GM21529 (cell line): Measurements from ENCODE around the gene STXBP2.
A peak's percentile ranks its signal among the peaks of the same experiment; 100 is the strongest.

Source experiments
- ATAC-seq: cut with Tn5 transposase; IDR thresholded peaks from one replicate; pipeline ENCODE4 v1.9.1; 2021; ENCODE audit not compliant: unreplicated experiment

Gene STXBP2

DNA sequence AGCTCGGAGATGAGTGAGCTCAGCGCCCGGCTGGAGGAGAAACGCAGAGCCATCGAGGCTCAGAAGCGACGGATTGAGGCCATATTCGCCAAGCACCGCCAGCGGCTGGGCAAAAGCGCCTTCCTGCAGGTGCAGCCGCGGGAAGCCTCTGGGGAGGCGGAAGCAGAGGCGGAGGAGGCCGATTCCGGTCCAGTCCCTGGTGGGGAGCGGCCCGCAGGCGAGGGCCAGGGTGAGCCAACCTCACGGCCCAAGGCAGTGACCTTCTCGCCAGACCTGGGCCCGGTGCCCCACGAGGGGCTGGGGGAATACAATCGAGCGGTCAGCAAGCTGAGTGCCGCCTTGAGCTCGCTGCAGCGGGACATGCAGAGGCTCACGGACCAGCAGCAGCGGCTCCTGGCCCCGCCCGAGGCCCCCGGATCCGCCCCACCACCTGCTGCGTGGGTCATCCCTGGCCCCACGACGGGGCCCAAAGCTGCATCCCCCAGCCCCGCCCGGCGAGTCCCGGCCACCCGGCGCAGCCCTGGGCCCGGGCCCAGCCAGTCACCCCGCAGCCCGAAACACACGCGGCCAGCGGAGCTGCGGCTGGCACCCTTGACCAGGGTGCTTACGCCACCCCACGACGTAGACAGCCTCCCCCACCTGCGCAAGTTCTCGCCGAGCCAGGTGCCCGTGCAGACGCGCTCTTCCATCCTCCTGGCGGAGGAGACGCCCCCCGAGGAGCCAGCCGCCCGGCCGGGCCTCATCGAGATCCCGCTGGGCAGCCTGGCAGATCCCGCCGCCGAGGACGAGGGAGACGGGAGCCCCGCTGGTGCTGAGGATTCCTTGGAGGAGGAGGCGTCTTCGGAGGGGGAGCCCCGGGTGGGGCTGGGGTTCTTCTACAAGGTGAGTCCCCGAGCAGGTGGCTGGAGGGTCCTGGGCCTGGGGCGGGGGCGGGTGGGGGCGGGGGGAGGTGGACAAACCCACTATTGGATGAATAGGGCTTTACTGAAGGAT is 24.3 kb upstream of the STXBP2 start:
- no peak for ATAC-seq

DNA sequence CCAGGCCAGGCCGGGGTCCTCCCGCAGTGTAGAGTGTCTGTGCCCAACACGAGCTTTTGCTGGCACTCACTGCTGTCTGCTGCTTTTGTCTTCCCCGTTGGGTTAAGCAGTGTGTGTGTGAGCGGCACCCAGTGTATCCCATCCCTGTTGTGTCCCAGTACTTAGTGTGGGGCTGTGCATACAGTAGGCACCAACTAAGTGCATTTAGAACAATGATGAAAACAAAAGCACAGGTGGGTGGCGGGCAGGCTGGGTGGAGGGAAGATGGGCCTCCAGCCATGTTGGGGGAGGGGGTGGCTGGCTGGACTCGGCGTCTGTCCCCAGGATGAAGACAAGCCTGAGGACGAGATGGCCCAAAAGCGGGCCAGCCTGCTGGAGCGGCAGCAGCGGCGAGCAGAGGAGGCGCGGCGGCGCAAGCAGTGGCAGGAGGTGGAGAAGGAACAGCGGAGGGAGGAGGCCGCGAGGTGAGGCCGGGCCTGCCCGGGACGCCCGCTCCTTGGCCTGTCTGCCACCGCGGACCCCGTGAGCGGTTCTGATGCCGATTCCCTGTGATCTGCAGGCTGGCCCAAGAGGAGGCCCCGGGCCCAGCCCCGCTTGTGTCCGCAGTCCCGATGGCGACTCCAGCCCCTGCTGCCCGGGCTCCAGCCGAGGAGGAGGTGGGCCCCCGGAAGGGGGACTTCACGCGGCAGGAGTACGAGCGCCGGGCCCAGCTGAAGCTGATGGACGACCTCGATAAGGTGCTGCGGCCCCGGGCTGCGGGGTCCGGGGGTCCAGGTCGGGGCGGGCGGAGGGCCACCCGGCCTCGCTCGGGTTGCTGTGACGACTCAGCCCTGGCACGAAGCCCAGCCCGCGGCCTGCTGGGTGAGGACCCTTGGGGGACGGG is 21.8 kb upstream of the STXBP2 start:
- no peak for ATAC-seq

- no peak for ATAC-seq
Observed at GRCh38 chr19:7617172-7617571, 19.7 kb upstream of the STXBP2 start.

- ATAC-seq, result no peak
Observed at GRCh38 chr19:7617735-7618134, 19.2 kb upstream of the STXBP2 start.

GRCh38 chr19:7618348-7618747 is 18.6 kb upstream of the STXBP2 start:
- no peak for ATAC-seq

DNA sequence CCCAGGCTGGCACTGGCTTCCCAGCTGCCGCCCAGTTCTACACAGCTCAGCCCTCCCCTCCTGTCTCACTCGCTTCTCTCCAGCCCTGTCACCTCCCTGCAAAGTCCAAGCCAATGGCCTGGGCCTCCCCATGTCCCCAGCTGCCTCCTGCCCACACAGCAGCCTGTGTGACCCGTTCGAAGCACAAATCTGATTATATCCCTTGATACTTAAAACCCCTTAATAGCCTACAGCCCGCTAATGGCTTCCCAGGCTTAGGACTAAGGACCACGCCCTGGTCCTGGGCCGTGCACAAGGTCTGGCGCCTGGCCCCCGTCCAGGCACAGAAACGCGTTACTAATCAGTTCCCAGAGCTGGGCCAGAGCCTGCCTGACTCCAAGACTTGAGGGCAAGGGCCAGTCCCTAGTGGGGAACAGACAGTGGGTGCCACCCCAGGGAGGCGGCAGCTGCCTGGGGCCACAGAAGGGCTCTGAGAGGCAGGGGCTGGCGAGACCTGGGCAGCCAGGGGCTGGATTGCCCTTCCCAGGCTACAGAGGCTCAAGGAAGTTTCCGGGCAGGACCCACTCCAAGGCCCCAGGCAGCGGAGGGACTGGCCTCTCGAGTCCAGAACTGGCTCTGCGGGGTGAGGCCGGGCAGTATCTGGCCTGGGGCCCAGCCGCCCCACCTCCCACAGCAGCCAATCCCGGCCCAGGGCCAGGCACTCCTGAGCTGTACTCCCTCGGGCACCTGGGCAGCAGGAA is 18.0 kb upstream of the STXBP2 start:
- ATAC-seq, result no peak

DNA sequence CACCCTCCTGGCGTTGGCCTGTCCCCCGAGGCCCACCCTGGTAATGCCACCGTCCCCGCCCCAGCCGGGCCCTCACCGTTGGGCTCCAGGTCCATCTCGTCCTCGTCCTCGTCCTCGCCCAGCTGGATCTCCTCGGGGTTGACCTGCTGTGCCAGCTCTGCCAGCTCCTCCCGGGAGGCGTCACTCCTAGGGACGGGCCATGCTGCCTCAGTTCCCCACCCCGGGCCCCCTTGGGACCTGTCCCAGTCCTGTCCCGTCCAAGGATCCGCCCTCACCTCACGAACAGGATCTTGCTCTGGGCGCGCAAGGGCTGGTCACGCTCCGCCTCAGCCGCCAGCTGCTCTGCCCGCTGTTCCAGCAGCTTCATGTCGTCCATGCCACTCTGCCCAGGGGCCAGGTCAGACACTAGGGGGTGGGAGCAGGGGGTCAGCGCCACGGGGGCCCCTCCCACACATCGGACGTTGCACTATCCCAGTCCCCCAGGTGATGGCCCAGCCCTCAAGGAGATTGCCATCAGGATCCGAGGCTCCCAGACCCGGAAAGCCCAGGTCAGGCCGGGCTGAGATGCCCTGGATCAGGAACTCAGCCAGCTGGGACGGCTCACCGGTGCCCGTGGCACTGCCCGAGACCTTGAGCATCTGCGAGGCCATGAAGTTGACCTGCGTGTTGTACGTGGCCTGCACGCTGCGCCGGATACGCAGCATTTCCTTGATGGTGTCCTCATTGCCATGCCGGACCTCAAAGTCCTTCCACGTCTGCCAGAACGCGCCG is 17.1 kb upstream of the STXBP2 start:
- no peak for ATAC-seq

GRCh38 chr19:7620442-7621412 is 16.2 kb upstream of the STXBP2 start:
- no peak for ATAC-seq

DNA sequence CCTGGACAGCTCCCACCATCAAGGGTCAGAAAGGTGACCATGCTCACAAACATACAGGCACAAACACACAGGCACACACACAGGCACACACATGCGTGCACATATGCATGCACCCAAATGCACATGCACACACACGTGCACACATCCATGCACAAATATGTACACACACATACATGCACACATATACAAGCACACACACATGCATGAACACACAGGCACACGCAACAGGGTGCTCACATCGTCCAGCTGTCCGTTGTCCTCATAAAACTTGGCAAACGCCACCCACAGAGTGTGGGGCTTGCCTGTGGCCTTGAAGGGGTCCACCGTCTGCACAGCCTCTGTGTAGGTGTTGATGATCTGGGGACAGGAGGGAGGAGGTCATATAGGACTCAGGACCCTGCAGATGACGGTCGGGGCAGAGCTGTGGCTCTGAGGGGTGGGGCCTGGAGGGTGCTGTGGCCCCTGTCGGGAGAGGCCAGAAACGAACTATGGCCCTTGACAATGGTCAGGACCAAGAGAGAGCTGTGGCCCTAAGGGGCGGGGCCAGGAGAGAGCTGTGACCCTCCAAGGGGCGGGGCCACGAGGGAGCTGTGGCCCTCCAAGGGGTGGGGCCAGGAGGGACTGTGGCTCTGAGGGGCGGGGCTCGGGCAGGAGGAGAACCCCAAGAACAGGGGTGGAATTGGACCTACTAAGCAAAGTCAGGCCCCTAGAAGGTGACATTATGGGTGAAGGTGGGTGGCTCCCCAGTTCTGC is 13.8 kb upstream of the STXBP2 start:
- ATAC-seq, result no peak

GRCh38 chr19:7623725-7624603 is 12.9 kb upstream of the STXBP2 start:
- ATAC-seq, result no peak

DNA sequence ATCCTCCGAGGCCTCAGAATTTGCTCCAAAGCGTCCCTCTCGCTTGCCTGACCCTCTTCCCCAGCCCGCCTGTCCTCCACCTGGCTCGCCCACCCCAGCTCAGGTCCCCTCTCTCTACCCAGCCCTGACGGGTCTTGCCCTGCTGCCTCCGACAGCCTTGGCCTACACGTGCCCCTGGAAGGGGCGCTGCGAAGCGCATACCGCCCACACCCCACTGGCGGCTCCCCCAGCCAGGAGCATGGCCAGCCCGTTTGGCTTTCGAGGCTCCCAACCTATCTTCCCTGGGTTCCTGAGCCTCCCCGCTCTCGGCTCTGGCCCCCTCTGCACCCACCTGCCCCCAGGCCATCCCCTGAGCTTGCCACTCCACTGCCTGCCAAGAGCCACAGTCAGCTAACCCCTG is 12.1 kb upstream of the STXBP2 start:
- no peak for ATAC-seq

DNA sequence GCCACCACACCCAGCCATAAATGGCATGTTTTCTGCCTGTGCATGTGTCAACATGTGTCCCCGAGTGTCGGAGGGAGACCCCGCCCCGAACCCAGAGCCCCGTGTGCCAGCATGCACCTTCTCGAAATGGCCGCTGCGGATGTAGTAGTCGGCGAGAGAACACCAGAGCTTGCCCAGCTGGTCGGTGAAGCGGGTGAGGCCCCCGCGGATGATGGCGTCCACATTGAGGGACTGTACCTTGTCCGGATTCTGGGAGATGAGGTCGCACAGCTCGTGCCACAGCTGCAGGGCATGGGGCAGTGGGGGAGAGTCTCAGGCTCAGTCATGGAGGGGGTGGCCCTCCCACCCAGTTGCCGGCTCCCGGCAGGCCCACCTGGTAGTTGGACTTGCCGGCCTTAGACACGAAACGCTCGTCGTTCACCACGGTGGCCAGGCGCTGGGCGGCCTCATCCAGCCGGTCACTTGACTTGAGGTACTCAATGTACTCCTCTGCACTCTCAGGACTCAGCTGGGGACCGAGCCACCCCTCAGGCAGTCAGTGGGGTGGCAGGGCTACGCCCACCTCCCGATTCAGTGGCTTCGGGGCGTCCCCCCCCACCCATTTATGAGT is 11.0 kb upstream of the STXBP2 start:
- ATAC-seq, result no peak

DNA sequence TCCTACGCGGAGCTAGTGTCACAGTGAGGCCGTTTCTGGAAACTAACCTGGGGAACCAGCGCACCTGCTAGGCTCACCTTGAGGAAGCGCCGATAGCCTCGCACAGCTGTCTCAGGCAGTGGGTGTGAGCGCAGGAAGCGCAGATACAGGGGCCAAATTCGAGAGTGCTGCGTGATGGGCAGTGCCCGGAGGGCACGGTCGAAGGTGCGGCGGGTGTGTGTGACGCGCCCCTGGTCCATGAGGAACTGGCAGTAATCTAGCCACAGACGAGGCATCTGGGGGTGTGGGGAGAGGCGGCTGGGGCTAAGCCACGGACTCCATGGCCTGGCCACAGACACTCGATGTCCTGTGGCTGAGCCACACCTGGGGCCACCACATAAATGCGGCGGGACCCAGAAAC is 9.7 kb upstream of the STXBP2 start:
- ATAC-seq, result no peak

DNA sequence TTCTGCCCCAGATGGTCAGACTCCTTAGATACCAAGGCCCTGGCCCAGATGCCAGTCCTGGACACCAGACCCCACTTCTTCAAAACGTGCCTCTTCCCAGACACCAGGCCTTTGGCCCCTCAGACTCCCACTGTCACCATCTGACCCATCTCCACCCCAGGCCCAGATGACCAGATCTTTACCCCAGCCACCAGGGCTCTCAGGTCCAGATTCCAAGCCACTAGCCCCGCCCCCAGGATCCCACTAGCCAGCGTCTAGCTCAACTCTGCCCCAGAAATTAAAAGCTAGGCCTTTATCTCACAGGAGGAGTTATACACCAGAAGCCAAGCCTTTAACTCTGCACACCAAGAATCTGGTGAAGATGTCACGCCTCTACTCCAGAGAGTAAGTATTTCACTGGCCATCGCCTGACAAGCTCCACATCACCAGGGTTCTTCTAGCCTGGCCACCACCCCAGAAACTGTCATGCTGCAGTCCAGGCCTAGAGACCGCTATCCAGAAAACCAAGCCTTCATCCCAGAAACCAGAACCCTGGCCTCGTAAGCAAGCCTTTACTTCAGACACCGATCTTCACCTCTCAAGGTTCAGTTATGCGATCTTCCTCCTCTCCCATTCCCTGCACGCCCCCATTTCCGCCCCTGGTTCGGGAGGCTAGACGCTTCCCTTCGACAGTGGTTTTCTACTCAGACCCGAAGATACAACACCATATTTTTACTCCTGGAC is 8.2 kb upstream of the STXBP2 start:
- no peak for ATAC-seq

- ATAC-seq, result peak; percentile 91
Observed at GRCh38 chr19:7629347-7630054, 7.4 kb upstream of the STXBP2 start, which contains the start of the genes PET100 and XAB2. TSS of gene PET100 (plus strand) at chr19:7629793. CDS start at chr19:7629834, 41 bp downstream. TSS of gene XAB2 (minus strand) at chr19:7629545. CDS start at chr19:7629527, 18 bp downstream.

GRCh38 chr19:7631577-7631976 is 5.3 kb upstream of the STXBP2 start:
- ATAC-seq, result no peak
